ENCODE data around the gene PCDHGC5.

GRCh38 chr5:141521244-141521781 is 32.4 kb downstream of the PCDHGC5 start:
- TF ChIP-seq CTCF (conservative IDR thresholded peaks at IDR 0.05; ENCODE audit: low read depth, low read length): no peak
- no peak for TF ChIP-seq EZH2 (IDR thresholded peaks at IDR 0.05; ENCODE audit: low read length, unreplicated experiment)
